Right lobe of liver (tissue), 6 donors: ENCODE data around the gene CDCA4. TPM values are rescaled to one million over a fixed set of nuclear protein-coding genes. Genes with fewer than 3 reads are reported as not detected.

ENCODE experiments used
- ATAC-seq, 4 donors: fragments of 200-7000 bp; cut with Tn5 transposase; one replicate each; pipeline ENCODE4 v1.9.1; 2020; ENCODE audit warnings: mild to moderate bottlenecking in 4 of 4, moderate library complexity in 4 of 4
- DNase-seq, 3 donors: peaks; one replicate each; pipeline ENCODE4 v3.0.0-alpha.2; 2020
- H3K27ac ChIP-seq, 3 donors: fragments of 200-600 bp; one replicate each; pipeline ENCODE4 v1.8.0; 2022
- H3K27me3 ChIP-seq, 2 donors: fragments of 200-600 bp; one replicate each; pipeline ENCODE4 v1.8.0; 2022
- H3K36me3 ChIP-seq, 4 donors: fragments of 200-600 bp; sonication (generic) in 1 of 4; one replicate each; pipeline versions ENCODE4 v1.5.1 to v1.8.0; 2017 to 2022; ENCODE audit warnings: control low read depth in 1 of 4
- H3K4me1 ChIP-seq, 4 donors: fragments of 200-600 bp; sonication (generic) in 1 of 4; one replicate each; pipeline versions ENCODE4 v1.5.1 to v1.8.0; 2017 to 2022; ENCODE audit warnings: control low read depth in 1 of 4
- H3K4me3 ChIP-seq, 3 donors: fragments of 200-600 bp; one replicate each; pipeline ENCODE4 v1.8.0; 2022
- H3K9me3 ChIP-seq, 4 donors: fragments of 200-600 bp; sonication (generic) in 1 of 4; one replicate each; pipeline versions ENCODE4 v1.5.1 to v1.8.0; 2017 to 2022; ENCODE audit warnings: control low read depth in 1 of 4
- POLR2A ChIP-seq: fragments of 450-650 bp; IDR thresholded peaks from one replicate; pipeline ENCODE4 v1.6.1; 2017; ENCODE audit warnings: antibody characterized with exemption, mild to moderate bottlenecking
- WGBS: methylation state at CpG from one replicate; pipeline ENCODE4 v1.1.6; 2018; ENCODE audit warnings: low coverage, low lambda C conversion rate; ENCODE audit not compliant: insufficient coverage; ENCODE audit errors: missing lambda C conversion rate; 5-methylcytosine and 5-hydroxymethylcytosine counted together
- intact Hi-C, 2 donors: fragments of 100-400 bp; cut with DNase I; formaldehyde crosslinking; loops; one replicate each; pipeline versions ENCODE4 v1.11.2 to v1.14.1; 2022
- total RNA-seq, 6 experiments: library from RNA; depleted of rRNA in 2 of 6; stranded (reverse); fragments of >200 nt in 2 of 6; fragmentation: NEBNext Ultra II Directional in 3 of 6; extraction: Animal tissue kit (Norgen Biotek cat#: 25700) in 3 of 6; gene quantifications; one replicate each; pipeline versions ENCODE4 v1.1.0 to v1.2.4, GENCODE V29; 2016 to 2023
- TF ChIP-seq, protein P1 (sequence below), 4 donors: fragments of 200-600 bp in 3 of 4; fragments of 450-650 bp in 1 of 4; IDR thresholded peaks; one replicate each; pipeline versions ENCODE4 v1.5.1 to v1.8.0; 2016 to 2022; ENCODE audit warnings: antibody characterized with exemption in 4 of 4, mild to moderate bottlenecking in 2 of 4
- donor health status: DM: no; HTN: yes; CAD: no.
- donor health status: DM: no; HTN: no; CAD: no.
- donor health status: DM: no; HTN: no; CAD: no.
- donor health status: DM: no; HTN: yes; CAD: no.
- donor health status: DM: no; HTN: yes; CAD: no.

CDCA4 gene
- total RNA-seq, 6 experiments from 2014 or later: 0.90 to 3.5 (median 1.7) TPM

DNA sequence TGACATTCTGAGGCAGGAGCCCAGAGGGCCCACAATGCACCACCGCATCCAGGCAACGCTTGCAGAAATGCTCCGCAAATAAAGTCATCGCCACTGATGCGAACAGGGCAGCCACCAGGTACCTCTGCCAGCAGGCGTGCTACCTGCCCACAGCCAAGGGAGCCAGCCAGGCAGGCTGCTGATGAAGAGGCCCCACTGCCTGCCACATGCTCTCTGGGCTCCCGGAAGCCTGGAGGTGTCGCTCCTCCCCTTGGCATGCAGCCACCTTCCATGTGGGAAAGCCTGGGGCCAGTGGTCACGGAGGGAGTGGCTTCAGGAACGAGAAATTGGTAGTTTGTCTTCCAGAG lies 29.6 kb upstream of the CDCA4 start:
- no peaks in the 10 kb centered on the region for H3K9me3 ChIP-seq
- DNase-seq (peak in 1 of 3 donors; percentile 58), ATAC-seq (peak in 1 of 4 donors; percentile 15)
- no peaks in the 10 kb centered on the region for H3K27me3 ChIP-seq
- intact Hi-C loops: no loop called here
- peaks cover 0 to 1% (median 0%) of the 10 kb centered on the region in 4 donors for H3K4me1 ChIP-seq
- H3K27ac ChIP-seq: no peak overlapping the region
- TF ChIP-seq, protein P1, sequence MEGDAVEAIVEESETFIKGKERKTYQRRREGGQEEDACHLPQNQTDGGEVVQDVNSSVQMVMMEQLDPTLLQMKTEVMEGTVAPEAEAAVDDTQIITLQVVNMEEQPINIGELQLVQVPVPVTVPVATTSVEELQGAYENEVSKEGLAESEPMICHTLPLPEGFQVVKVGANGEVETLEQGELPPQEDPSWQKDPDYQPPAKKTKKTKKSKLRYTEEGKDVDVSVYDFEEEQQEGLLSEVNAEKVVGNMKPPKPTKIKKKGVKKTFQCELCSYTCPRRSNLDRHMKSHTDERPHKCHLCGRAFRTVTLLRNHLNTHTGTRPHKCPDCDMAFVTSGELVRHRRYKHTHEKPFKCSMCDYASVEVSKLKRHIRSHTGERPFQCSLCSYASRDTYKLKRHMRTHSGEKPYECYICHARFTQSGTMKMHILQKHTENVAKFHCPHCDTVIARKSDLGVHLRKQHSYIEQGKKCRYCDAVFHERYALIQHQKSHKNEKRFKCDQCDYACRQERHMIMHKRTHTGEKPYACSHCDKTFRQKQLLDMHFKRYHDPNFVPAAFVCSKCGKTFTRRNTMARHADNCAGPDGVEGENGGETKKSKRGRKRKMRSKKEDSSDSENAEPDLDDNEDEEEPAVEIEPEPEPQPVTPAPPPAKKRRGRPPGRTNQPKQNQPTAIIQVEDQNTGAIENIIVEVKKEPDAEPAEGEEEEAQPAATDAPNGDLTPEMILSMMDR (IDR thresholded peaks at IDR 0.05): no peak
- TF ChIP-seq POLR2A: no peak
- no peak overlapping the region for H3K4me3 ChIP-seq
- no peaks in the 10 kb centered on the region for H3K36me3 ChIP-seq
- no CpG with 5 or more reads among the region's 10 CpGs for WGBS

DNA sequence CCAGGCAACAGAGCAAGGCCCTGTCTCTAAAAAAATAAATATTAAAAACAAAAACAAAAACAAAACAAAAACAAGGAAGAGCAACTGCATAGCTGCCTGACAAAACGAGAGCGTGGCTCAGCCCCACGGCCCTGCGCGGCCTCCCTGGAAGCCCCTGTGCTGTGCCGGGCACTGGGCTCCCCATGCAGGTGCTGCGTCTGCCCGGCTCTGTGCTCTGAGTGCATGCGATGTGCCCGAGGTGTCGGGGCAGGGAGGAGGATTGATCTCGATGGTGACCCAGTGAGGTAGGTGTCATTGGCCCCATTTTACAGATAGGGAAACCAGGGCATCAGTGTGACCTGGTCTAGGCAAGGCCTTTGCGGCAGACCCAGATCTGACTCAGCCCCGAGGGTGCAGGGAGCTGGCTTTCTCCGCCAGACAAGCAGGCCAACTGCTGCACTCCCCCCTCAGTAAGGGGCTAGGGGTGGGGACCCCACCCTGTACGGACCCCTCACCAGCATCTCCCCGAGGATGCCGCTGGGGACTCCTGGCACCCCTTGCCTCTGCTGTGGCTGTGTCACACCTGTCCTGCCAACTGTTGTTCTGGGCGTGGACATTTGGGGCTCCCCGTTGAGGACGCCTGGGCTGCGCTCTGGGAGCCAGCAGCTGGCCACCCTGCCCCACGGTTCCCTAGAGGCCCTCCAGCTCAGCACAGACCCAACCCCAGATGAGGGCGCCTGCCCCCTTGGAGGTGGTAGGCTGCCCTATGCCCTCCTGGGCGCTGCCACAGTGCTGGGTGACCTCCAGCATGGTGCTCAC lies 29.1 kb upstream of the CDCA4 start:
- TF ChIP-seq, protein P1 (IDR thresholded peaks at IDR 0.05): no peak
- TF ChIP-seq POLR2A: no peak
- intact Hi-C loops: loop anchor here in 1 of 2 donors (10.0 kb wide), 1 partner anchor 1105 kb away; the partner anchor contains the start of gene RD3L
- no peak overlapping the region for H3K27ac ChIP-seq
- no peaks in the 10 kb centered on the region for H3K9me3 ChIP-seq
- ATAC-seq (no peak), DNase-seq (no peak)
- peaks cover 0 to 2% (median 0%) of the 10 kb centered on the region in 4 donors for H3K4me1 ChIP-seq
- H3K4me3 ChIP-seq: no peak overlapping the region
- WGBS: 80% methylated on average over 2 of the region's 25 CpGs
- no peaks in the 10 kb centered on the region for H3K27me3 ChIP-seq
- no peaks in the 10 kb centered on the region for H3K36me3 ChIP-seq

DNA sequence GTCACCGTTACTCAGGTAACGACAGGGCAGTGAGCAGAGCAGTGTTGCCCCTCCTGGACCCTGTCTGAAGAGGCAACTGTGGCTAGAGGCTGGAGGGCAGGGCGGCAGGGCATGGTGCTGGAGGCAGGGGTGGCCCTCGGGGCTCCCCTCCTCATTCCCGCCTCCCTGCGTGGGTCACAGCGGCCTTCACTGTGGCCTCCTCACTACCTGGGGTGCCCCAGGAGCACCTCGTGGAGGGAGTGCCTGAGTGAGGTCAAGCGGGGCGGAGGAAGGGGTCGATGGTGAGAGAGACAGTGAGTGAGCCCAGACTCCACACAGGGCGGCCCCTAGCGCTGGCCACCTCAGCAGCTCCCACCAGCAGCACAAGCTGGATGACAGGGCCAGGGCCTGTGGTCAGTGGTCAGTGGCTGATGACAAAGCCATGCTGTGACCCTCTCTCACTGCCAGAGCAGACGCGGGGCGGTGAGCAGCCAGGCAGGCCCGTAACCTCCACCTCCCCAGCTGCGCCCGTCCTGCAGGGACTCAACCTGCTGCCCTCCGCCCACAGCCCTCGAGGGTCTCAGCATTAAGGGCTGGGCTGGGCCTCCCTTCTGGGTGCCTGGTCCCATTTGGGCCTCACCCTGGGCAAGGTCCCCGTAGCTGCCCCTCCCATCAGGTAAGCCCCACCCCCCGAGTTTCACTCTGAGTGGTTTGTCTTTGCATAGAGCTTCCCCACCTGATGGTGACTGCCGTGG lies 26.6 kb upstream of the CDCA4 start:
- H3K4me1 ChIP-seq: peaks cover 0 to 2% (median 0%) of the 10 kb centered on the region in 4 donors
- H3K9me3 ChIP-seq: no peaks in the 10 kb centered on the region
- no peak for TF ChIP-seq POLR2A
- TF ChIP-seq, protein P1 (IDR thresholded peaks at IDR 0.05): no peak
- no peak overlapping the region for H3K4me3 ChIP-seq
- WGBS: no CpG with 5 or more reads among the region's 24 CpGs
- H3K27ac ChIP-seq: no peak overlapping the region
- H3K27me3 ChIP-seq: no peaks in the 10 kb centered on the region
- ATAC-seq (no peak), DNase-seq (no peak)
- intact Hi-C loops: loop anchor here in 1 of 2 donors (10.0 kb wide), 1 partner anchor 1103 kb away; the partner anchor contains the start of gene RD3L
- no peaks in the 10 kb centered on the region for H3K36me3 ChIP-seq

DNA sequence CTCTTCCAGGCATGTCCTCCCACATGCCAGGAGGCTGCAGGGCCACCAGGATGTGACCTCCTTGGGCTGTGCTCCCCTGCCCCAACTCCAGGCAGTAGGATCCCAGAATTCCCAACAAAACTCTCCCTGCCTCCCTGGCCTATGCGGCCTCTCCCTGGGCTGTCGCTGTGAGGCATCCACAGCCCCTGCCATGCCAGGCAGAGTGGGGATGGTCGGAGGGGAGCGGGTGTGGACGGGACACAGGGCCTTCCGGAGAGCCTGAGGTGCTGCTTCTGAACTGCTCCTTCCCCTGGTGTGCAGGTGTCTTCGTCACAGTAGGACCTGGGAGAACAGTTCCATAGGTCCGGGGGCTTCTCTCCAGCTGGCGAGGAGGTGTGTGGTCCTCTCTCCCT lies 26.0 kb upstream of the CDCA4 start:
- Histone ChIP-seq H3K27ac (no peak overlapping the region), H3K4me1 (peaks cover 0 to 2% (median 0%) of the 10 kb centered on the region in 4 donors), H3K36me3 (no peaks in the 10 kb centered on the region), H3K4me3 (no peak overlapping the region), H3K9me3 (no peaks in the 10 kb centered on the region), H3K27me3 (no peaks in the 10 kb centered on the region)
- WGBS: 80% methylated on average over 1 of the region's 9 CpGs
- intact Hi-C loops: loop anchor here in 1 of 2 donors (10.0 kb wide), 1 partner anchor 1102 kb away; the partner anchor contains the start of gene RD3L
- no peak for TF ChIP-seq POLR2A
- TF ChIP-seq, protein P1 (IDR thresholded peaks at IDR 0.05): no peak
- no peak for ATAC-seq
- DNase-seq: no peak
